Fibroblast of mammary gland (primary cell): ENCODE measurements around the gene QTRT2.

Source experiments
- DNase-seq: peaks from one replicate; pipeline ENCODE4 v3.0.0-alpha.2; 2010; ENCODE audit warnings: low read depth
- H3K4me3 ChIP-seq: 2 replicates; pipeline ENCODE4 v1.5.1; 2011; ENCODE audit warnings: low read depth, mild to moderate bottlenecking, low read length, moderate library complexity; ENCODE audit not compliant: control insufficient read depth
- TF ChIP-seq, protein P1 (sequence below): conservative IDR thresholded peaks from 2 replicates; pipeline ENCODE4 v1.5.1; 2011; ENCODE audit warnings: low read depth, low read length, inconsistent platforms; ENCODE audit not compliant: control insufficient read depth, insufficient read depth

The QTRT2 gene

DNA sequence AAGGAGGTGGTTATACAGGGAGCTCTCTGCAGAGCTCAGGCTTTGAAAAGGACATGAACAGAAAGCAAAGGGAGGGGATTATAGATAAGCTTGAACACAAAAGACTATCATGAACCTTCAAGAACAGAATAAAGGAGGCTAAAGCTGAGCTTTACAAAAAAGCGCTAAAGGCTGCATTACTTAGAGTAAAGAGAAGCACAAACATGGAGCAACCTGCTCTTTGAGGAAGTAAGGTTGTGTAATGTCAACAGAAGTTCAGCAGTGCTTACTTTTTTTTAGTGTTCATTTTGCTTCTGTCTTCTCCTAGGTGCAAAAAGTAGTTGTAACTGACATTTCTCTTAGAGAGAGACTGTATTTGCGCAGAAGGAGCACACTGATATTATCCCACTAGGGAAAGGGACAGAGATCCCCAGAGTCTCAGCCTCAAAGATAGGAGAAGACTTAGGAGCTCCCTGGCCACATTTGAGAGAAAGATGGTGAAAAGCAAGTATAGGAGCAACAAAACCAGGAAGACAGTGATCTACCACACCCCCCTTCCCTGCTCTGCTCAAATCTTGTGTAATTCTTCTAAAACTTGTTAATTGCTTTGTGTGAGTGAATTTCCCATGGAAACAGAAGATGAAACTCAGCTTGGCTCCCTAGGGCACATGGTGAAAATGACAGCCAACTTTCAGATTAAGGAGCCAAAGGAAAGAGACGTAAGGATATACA is 54.7 kb downstream of the QTRT2 start:
- H3K4me3 ChIP-seq: no peak overlapping the region
- TF ChIP-seq, protein P1, sequence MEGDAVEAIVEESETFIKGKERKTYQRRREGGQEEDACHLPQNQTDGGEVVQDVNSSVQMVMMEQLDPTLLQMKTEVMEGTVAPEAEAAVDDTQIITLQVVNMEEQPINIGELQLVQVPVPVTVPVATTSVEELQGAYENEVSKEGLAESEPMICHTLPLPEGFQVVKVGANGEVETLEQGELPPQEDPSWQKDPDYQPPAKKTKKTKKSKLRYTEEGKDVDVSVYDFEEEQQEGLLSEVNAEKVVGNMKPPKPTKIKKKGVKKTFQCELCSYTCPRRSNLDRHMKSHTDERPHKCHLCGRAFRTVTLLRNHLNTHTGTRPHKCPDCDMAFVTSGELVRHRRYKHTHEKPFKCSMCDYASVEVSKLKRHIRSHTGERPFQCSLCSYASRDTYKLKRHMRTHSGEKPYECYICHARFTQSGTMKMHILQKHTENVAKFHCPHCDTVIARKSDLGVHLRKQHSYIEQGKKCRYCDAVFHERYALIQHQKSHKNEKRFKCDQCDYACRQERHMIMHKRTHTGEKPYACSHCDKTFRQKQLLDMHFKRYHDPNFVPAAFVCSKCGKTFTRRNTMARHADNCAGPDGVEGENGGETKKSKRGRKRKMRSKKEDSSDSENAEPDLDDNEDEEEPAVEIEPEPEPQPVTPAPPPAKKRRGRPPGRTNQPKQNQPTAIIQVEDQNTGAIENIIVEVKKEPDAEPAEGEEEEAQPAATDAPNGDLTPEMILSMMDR: no peak
- no peak for DNase-seq

DNA sequence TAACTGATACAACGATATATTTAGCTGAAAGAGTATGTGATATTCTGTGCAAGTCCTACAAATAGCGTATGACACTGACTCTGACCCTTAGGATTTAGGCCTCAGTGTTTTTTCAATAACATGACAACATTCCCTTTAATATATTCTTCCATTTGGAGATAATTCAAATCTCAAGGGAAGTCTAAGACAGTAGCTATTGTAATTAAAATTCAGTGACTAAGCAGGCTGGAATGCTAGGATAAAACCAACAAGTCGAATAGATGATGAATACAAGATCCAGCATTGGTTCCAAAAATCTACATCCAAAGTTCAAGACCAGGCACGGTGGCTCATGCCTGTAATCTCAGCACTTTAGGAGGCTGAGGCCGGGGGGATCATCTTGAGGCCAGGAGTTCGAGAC is 56.2 kb downstream of the QTRT2 start:
- TF ChIP-seq, protein P1: no peak
- no peak overlapping the region for H3K4me3 ChIP-seq
- peak; percentile 38 for DNase-seq

DNA sequence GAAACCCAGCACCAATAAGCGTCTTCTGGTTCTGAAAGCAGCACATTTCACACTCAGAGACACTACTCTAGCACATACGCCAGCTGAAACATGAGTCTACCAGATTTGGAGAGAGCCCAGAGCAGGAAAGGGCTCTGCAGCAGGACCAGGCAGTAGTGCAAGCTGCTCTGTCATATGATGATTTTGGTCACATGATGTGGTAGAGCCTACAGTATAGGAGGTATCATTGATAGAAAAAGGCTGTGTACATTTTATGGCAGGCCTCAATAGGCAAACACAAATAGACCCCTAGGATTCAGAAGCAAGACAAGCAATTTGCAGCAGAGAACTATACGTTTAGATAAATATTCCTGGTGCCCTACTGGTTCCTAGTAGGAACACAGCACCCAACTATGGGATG is 58.2 kb downstream of the QTRT2 start:
- no peak overlapping the region for H3K4me3 ChIP-seq
- TF ChIP-seq, protein P1: no peak
- DNase-seq: no peak

DNA sequence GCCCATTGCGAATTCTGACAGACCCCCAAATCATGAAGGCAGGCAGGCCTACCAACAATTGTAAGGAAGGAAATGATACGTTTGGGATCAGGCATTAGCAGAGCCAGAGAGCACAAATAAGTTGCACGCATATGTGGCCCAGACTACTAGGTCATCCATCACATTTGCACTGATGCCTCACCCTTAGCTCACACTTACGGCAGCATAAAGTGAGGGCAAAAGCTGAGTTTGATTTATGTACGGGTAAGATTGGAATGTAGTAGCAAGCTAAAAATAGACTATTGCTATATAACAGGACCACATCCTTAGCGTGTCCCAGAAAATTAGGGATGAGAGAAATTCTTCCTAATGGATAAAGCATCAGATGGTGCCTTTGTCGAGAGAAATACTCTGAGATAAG is 58.6 kb downstream of the QTRT2 start:
- DNase-seq: no peak
- TF ChIP-seq, protein P1: no peak

DNA sequence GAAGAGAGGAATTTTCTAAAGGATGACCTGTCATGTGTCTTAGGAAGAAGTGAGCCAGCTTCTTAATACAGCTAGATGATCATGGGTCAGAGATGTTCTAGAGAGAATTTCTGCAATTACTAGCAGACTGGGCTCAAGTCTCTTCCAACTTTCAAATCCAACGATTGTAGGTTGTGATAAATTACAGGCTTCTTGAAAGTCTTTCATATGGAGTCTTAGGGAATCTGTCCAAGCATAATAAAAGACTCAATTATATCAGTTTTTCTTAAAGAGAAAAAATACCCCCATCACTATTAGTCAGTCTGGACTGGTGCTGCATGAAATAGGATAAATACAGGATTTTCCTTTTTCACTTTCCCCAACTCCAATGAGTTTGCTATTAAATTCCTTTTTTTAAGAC is 63.2 kb downstream of the QTRT2 start:
- no peak for DNase-seq
- TF ChIP-seq, protein P1: no peak
- H3K4me3 ChIP-seq: no peak overlapping the region

More for the DNA sequence above, 58.6 kb downstream of the QTRT2 start:
- no peak overlapping the region for H3K4me3 ChIP-seq

DNA sequence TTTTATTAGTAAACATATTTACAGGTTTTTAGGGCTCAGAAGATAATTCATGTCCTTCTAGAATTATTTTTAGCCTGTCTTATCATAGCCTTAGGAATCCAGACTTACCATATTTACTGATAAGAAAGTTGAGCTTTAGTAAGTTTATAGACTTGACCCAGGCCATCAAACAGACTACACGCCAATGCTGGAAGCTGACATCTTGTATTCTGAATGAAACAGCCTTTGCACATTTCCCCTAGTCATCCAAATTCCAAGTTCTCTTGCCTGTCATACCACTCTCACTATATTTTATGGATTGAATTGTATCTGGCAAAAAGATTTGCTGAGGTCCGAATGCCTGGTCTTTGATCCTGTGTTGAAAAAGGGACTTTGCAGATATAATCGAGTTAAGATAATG is 63.7 kb downstream of the QTRT2 start:
- TF ChIP-seq, protein P1: no peak
- H3K4me3 ChIP-seq: no peak overlapping the region

More for the DNA sequence above, 63.7 kb downstream of the QTRT2 start:
- DNase-seq: no peak
